Loucy (cell line): ENCODE measurements around the gene KRTAP10-12.

Experiments
- EZH2phosphoT487 ChIP-seq: fragments of 200-600 bp; IDR thresholded peaks from 2 replicates; pipeline ENCODE4 v1.6.1; 2018; ENCODE audit warnings: antibody characterized with exemption, mild to moderate bottlenecking, moderate library complexity, borderline replicate concordance
- TF ChIP-seq, protein P1 (sequence below): fragments of 200-600 bp; sonication (generic); conservative IDR thresholded peaks from 2 replicates; pipeline ENCODE4 v1.5.1; 2014; ENCODE audit warnings: mild to moderate bottlenecking, antibody characterized with exemption, low read length

DNA sequence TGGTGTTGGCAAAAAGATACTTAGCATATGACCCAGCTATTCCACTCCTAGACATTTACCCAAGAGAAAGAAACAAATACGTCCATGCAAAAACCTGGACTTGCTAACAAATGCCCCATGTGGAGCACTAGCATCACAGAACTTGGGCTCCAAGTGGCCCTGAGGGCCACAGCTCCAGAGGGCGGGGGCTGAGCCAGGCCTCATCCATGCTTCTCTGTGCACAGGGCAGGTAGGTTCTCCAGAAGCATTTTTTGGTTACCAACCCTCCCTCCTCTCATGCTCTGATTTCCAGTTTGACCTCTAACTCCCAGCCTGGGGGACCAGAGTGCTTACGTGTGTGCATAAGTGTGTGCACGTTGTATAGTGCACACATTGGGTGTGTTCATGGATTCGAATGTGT lies 32.3 kb upstream of the KRTAP10-12 start:
- TF ChIP-seq, protein P1, sequence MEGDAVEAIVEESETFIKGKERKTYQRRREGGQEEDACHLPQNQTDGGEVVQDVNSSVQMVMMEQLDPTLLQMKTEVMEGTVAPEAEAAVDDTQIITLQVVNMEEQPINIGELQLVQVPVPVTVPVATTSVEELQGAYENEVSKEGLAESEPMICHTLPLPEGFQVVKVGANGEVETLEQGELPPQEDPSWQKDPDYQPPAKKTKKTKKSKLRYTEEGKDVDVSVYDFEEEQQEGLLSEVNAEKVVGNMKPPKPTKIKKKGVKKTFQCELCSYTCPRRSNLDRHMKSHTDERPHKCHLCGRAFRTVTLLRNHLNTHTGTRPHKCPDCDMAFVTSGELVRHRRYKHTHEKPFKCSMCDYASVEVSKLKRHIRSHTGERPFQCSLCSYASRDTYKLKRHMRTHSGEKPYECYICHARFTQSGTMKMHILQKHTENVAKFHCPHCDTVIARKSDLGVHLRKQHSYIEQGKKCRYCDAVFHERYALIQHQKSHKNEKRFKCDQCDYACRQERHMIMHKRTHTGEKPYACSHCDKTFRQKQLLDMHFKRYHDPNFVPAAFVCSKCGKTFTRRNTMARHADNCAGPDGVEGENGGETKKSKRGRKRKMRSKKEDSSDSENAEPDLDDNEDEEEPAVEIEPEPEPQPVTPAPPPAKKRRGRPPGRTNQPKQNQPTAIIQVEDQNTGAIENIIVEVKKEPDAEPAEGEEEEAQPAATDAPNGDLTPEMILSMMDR: no peak
- TF ChIP-seq EZH2phosphoT487: no peak
